ENCODE measurements around the gene TSGA10. TPM values are rescaled to one million over a fixed set of nuclear protein-coding genes. Genes with fewer than 3 reads are reported as not detected.
A peak's percentile ranks its signal among the peaks of the same experiment; 100 is the strongest.

Gene TSGA10
- total and polyA plus RNA-seq, 8 donors, result 3.7 to 19.8 (median 15.3) TPM

DNA sequence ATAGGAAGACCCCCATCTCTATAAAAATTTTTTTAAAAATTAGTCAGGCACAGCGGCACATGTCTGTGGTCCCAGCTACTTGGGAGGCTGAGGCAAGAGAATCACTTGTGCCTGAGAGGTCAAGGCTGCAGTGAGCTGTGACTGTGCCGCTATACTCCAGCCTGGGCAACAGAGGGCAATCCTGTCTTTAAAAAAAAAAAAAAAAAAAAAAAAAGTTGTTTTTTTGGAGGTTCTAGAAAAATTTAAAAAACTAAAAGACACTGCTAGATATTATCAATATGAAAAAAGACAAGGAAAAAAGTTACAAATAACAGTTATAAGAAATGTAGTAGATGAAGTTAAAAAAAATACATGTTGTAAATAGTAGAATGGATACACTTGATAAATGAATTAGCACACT is 69.3 kb downstream of the TSGA10 start:
- intact Hi-C loops (cut with DNase I), result no loop called here
- no peaks in the 10 kb centered on the region for H3K4me1 ChIP-seq
- H3K27me3 ChIP-seq, result no peaks in the 10 kb centered on the region
- no peak for ATAC-seq
- H3K36me3 ChIP-seq, result no peaks in the 10 kb centered on the region
- no peak overlapping the region for H3K27ac ChIP-seq
- H3K4me3 ChIP-seq, result no peak overlapping the region
- TF ChIP-seq, protein P1, sequence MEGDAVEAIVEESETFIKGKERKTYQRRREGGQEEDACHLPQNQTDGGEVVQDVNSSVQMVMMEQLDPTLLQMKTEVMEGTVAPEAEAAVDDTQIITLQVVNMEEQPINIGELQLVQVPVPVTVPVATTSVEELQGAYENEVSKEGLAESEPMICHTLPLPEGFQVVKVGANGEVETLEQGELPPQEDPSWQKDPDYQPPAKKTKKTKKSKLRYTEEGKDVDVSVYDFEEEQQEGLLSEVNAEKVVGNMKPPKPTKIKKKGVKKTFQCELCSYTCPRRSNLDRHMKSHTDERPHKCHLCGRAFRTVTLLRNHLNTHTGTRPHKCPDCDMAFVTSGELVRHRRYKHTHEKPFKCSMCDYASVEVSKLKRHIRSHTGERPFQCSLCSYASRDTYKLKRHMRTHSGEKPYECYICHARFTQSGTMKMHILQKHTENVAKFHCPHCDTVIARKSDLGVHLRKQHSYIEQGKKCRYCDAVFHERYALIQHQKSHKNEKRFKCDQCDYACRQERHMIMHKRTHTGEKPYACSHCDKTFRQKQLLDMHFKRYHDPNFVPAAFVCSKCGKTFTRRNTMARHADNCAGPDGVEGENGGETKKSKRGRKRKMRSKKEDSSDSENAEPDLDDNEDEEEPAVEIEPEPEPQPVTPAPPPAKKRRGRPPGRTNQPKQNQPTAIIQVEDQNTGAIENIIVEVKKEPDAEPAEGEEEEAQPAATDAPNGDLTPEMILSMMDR (IDR thresholded peaks at IDR 0.05), result peak in 1 of 2 donors; percentile 19
- DNase-seq, result peak in 1 of 4 donors; percentile 5
- H3K9me3 ChIP-seq, result no peaks in the 10 kb centered on the region

DNA sequence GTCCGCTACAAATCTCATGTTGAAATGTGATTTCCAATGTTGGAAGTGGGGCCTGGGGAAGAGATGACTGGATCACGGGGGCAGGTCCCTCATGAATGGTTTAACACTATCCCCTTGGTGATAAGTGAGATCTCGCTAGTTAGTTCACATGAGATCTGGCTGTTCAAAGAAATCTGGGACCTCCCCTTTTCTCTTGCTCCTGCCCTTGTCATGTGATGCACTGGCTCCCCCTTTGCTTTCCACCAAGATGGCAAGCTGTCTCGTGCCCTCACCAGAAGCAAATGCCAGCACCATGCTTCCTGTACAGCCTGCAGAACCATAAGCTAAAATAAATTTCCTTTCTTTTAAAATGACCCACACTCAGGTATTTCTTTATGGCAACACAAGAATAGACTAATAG is 70.5 kb downstream of the TSGA10 start:
- DNase-seq (no peak), ATAC-seq (no peak)
- Histone ChIP-seq H3K27me3 (no peaks in the 10 kb centered on the region), H3K36me3 (no peaks in the 10 kb centered on the region), H3K4me1 (no peaks in the 10 kb centered on the region), H3K27ac (no peak overlapping the region), H3K4me3 (no peak overlapping the region), H3K9me3 (no peaks in the 10 kb centered on the region)
- TF ChIP-seq, protein P1 (IDR thresholded peaks at IDR 0.05), result no peak
- intact Hi-C loops (cut with DNase I), result no loop called here

DNA sequence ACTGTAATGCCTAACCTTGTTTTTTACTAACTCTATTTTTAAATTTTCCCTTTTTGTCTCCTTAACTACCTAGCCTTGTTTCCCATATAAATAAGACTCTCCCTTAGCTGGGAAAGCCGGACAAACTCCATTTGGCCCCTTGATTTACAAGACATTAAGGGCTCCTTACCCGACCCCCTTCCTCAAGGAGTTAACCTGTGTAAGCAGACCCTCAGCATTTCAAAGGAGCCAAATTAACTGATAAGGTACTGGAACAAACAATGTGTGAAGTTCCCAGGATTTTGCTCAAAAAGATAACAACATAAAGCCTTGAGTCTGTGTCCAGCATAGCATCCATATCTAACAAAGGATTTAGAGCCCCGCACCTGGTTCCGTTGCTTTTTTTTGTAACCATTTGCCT is 72.9 kb downstream of the TSGA10 start:
- no peaks in the 10 kb centered on the region for H3K27me3 ChIP-seq
- DNase-seq (no peak), ATAC-seq (no peak)
- H3K4me1 ChIP-seq, result no peaks in the 10 kb centered on the region
- H3K27ac ChIP-seq, result no peak overlapping the region
- no peaks in the 10 kb centered on the region for H3K9me3 ChIP-seq
- intact Hi-C loops (cut with DNase I), result no loop called here
- TF ChIP-seq, protein P1 (IDR thresholded peaks at IDR 0.05), result no peak
- H3K36me3 ChIP-seq, result no peaks in the 10 kb centered on the region
- H3K4me3 ChIP-seq, result no peak overlapping the region

DNA sequence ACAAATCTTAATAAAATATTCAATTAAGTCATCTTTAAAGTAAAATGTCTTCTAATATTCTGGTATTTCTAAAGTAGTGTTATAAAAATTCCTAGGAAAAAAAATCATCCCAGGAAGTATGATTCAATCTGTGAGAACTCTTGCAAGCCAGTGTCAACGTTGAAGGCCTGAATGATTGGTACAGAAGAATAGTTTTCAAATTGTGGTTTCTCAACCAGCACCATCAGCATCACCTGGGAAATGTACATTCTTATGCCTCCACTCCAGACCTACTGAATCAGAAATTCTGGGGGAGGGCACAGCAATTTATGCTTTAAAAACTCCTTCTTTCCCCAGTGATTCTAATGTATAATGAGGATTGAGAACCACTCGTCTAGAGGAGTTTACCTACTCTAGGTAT is 75.5 kb downstream of the TSGA10 start:
- TF ChIP-seq, protein P1 (IDR thresholded peaks at IDR 0.05), result no peak
- no peaks in the 10 kb centered on the region for H3K36me3 ChIP-seq
- no peak for ATAC-seq
- H3K27ac ChIP-seq, result no peak overlapping the region
- H3K4me3 ChIP-seq, result no peak overlapping the region
- no peaks in the 10 kb centered on the region for H3K4me1 ChIP-seq
- no peaks in the 10 kb centered on the region for H3K9me3 ChIP-seq
- DNase-seq, result no peak
- intact Hi-C loops (cut with DNase I), result no loop called here
- H3K27me3 ChIP-seq, result no peaks in the 10 kb centered on the region

DNA sequence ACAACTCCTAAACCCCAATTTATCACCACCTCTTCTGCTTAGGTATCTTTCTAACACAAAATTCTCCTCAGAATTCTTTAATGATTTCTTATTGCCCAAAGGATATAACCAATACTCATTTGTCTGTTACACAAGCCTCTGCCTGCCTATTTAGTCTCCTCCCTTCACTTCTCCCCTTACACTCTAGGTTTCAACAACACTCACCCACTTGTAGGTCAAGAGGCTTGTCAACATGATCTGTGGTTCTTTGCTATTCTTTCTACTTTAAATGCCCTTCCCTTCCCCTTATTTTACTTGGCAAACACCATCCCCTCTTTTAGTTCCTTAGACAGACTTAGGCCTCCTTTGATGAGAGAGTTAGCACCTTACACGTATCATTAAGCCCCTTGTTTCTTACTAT is 82.2 kb downstream of the TSGA10 start:
- intact Hi-C loops (cut with DNase I), result no loop called here
- ATAC-seq (peak; percentile 97), DNase-seq (peak in 2 of 4 donors; percentile 1 to 35)
- H3K4me3 ChIP-seq, result no peak overlapping the region
- H3K27me3 ChIP-seq, result no peaks in the 10 kb centered on the region
- H3K4me1 ChIP-seq, result no peaks in the 10 kb centered on the region
- H3K36me3 ChIP-seq, result no peaks in the 10 kb centered on the region
- TF ChIP-seq, protein P1 (IDR thresholded peaks at IDR 0.05), result no peak
- no peaks in the 10 kb centered on the region for H3K9me3 ChIP-seq
- no peak overlapping the region for H3K27ac ChIP-seq

All from left lung (tissue), 10 donors.